GM18868 (cell line): ENCODE data around the gene WDR33.
"Not testable (repeated sequence)": the region's sequence is repeated elsewhere in the genome, so short reads cannot be mapped to it uniquely, and the experiment has no call there.

Source experiments
- ATAC-seq: cut with Tn5 transposase; IDR thresholded peaks from one replicate; pipeline ENCODE4 v1.9.1; 2021; ENCODE audit warnings: mild to moderate bottlenecking, moderate library complexity; ENCODE audit not compliant: unreplicated experiment

WDR33 gene

DNA sequence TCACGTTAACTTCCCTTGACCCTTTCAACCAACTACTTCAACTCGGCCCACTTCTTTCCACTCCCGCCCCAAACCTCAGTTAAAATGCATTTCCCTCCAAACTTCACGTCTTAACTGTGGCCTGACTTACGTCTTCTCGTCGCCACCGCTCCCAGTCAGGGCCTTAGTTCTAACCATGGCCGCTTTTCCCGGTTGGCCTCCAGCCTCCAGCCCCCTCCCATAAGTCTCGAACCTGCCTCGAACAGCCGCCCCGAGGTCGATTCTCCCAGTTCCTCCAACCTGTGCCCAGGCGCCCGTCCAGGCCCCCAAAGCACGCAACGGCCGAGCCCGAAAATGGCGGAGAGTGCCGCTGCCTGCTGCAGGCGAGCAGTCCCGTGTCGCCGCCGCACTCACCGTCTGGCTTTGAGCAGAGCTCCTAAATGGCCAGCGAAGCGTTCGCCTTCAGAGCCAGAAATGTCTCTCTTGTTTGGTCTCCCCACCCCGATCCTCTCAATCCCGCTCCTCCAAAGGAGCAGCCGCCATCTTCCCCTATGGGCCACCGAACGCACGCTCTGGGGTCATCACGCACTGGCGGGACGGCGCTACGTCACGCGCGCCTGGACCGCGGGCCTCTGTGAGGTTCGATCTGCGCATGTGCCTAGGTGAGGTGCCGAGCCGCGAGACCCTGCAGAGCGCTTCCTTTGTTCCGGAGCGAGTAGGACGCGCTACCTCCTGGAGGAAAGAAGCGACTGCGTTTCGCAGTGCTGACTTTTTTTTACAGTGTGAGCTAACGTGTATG, at the start of gene WDR33:
WDR33 (minus strand) TSS at position 553 of the 778 bp plus-strand sequence. CDS start 40,190 bp downstream, outside the sequence.
- peak; percentile 97 for ATAC-seq

- ATAC-seq = no peak
These were observed 49.2 kb upstream of the WDR33 start for GRCh38 chr2:127860130-127860529.

DNA sequence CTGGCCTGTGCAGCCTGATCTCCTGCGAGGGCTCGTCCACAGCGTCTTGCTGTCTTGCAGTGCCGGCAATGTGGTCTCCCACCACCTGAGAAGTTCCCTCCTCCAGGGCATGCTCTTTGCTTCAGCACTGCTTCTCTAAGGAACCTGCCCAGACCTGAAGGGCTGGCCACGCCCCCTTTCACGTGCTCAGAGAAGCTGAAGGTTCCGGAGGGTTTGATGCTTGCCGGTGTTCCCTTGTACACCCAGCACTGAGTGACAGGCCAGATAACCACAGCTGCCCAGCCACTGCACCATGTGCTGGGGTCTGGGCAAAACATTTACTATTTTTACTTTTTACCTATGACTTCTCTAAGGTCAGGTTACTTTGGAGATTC, 48.7 kb upstream of the WDR33 start:
- no peak for ATAC-seq

DNA sequence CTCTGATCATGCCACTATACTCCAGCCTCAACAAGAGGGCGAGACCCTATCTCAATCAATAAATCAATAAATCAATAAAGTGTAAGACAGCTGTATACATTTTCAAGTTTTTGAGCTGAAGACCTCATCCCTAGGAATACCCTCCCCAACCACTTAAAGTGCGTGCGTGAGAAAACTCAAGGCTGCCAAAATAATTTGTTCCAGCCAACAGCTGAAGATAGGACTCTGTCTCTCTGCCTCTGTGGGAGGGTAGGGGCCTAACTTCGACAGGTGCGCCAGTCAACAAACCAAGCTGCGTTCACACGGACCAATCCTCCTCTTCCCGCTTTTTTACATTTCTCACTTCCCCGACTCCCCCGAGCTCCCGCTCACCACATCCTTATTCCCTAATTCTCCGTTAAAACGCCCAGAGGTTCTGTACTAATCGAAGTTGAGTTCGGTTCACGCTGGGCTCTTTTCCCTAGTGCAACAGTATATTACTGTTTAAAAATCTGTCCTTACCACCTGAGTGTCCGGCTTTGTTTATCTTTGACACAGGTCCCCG, 46.4 kb upstream of the WDR33 start:
- ATAC-seq = no peak

DNA sequence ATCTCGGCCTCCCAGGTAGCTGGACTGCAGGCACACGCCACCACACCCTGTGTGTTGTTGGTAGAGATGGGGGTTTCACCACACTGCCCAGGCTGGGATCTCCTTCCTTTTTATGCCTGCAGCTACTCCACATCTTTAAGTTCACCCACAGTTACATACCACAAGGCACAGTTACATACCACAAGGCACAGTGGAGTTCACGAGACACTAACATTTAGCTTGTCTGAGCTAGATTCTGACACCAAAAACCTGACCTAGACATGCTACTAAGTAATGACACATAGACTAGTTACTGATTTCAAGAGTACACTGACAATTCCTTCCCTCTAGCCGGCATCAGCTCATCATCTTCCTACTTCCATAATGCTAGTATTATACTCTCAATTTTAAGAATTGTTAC, 42.7 kb upstream of the WDR33 start:
- no peak for ATAC-seq

DNA sequence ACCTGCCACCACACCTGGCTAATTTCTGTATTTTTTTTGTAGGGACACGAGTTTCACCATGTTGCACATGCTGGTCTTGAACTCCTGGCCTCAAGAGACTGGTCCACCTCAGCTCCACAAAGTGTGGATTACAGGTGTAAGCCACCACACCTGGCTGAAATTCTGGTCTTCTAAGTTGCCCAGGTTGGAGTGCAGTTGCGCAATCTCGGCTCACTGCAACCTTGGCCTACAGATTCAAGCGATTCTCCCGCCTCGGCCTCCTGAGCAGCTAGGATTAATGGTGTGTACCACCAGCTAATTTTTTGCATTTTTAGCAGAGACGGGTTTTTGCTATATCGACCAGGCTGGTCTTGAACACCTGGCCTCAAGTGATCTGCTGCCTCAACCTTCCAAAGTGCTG, 41.4 kb upstream of the WDR33 start:
- no peak for ATAC-seq

- no peak for ATAC-seq
These were observed 37.0 kb upstream of the WDR33 start for GRCh38 chr2:127847931-127848330.

DNA sequence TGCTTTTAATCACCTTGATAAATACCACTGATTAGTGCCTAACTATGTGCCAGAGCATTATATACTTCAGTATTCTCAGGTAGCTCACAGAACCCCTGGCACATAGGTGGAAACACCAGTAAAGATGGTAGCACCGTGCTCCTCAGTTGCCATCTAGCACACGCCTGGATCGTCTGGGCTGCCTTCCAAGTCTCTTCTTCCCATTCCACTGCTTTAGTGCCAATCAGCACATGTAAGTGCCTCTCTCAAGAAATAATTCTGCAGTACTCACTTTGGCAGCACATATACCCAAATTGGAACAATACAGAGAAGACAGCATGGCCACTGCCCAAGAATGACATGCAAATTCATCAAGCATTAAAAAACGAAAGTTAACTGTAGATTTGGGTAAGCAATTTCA, 34.0 kb upstream of the WDR33 start:
- no peak for ATAC-seq

GRCh38 chr2:127843677-127844076, 32.7 kb upstream of the WDR33 start:
- ATAC-seq = no peak

- ATAC-seq = no peak
These were observed 30.7 kb upstream of the WDR33 start for GRCh38 chr2:127841466-127842178.

- ATAC-seq = no peak
These were observed 29.9 kb upstream of the WDR33 start for GRCh38 chr2:127840893-127841292.

DNA sequence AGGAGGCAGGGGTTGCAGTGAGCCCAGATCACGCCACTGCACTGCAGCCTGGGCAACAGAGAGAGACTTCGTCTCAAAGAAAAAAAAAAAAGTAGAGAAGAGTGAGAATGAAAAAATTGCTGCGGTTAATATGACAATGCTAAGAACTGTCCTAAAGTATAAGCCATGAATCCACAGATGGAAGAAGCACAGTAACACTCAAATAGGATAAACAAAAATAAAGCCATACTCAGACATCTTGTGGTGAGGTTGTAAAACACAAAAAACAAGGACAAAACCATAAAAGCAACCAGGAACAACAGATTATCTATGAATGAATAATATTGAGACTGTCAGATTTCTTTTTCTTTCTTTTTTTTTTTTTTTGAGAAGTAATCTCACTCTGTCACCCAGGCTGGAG, 24.0 kb upstream of the WDR33 start:
- ATAC-seq = no peak

DNA sequence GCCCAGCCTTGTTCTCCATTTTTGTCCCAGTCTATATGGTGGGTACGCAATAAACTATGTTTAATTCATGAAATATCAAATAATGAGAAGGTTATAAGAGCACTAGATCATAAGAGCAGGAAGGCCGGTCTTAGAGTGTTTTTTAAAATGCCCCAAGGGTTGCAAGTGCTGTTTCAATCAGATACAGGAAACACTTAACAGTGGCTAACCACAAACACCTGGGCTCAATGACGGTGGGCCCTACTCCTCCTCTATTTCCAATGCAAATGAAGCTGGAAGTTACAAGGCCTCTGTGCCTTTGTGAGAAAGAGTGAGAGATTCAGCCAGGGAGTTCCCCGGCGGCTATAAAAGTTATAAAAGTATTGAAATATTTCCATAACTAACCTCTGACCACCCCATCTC, 18.9 kb upstream of the WDR33 start:
- peak; percentile 99 for ATAC-seq

DNA sequence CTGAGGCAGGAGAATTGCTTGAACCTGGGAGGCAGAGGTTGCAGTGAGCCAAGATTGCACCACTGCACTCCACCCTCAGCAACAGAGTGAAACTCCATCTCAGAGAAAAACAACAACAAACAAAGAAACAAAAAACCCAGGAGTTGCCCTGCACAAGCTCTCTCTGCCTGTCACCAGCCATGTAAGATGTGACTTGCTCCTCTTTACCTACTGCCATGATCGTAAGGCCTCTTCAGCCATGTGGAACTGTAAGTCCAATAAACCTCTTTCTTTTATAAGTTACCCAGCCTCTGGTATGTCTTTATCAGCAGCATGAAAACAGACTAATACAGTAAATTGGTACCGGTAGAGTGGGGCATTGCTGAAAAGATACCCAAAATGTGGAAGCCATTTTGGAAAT, 15.7 kb upstream of the WDR33 start:
- not testable (repeated sequence) for ATAC-seq

DNA sequence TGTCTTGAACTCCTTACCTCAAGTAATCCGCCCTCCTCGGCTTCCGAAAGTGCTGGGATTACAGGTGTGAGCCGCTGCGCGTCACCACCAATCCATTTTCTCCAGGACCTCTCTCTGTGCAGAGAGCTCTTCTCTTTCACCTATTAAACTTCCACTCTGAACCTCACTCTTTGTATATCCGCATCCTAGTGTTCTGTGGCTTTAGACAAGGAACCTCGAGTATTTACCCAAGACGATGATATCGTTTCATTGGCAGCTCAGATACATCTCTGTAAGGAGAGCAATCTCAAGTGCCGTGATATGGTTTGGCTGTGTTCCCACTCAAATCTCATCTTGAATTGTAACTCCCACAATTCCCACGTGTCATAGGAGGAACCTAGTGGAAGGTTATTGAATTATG, 15.1 kb upstream of the WDR33 start:
- ATAC-seq = no peak

- ATAC-seq = no peak
These were observed 9.2 kb upstream of the WDR33 start for GRCh38 chr2:127820080-127820668.

GRCh38 chr2:127818794-127819425, 7.9 kb upstream of the WDR33 start:
- no peak for ATAC-seq

DNA sequence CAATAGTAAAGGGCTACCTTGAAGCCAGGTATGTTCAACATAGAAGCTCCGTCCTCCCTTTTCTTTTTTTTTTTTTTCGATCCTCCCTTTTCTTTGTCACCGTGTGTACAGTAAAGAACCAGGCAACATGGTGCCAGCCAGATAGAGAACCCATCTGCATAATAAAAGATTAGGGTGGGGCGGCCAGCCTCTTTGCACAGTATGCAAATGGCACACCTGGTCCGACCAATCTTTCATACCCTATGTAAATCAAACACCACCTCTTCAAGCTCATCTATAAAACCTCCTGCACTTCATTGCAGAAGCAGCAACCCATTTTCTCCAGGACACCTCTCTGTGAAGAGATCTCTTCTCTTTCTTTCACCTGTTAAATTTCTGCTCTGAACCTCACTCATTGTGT, 7.3 kb upstream of the WDR33 start:
- no peak for ATAC-seq

GRCh38 chr2:127814677-127815076, 3.7 kb upstream of the WDR33 start:
- no peak for ATAC-seq

- not testable (repeated sequence) for ATAC-seq
These were observed 1.5 kb upstream of the WDR33 start for GRCh38 chr2:127812441-127812840.
